HCT116 (cell line): Measurements from ENCODE around the gene PIP5K1A. TPM values are rescaled to one million over a fixed set of nuclear protein-coding genes. Genes with fewer than 3 reads are reported as not detected.

ENCODE experiments used
- ATAC-seq: fragments of 200-7000 bp; cut with Tn5 transposase; 2 replicates; pipeline ENCODE4 v1.9.1; 2020; ENCODE audit warnings: mild to moderate bottlenecking, moderate library complexity
- BruUV-seq: library from RNA; stranded (reverse); fragments of 400-500 nt; replicated peaks from 2 replicates; lab custom pipeline; 2021; lab: Mats Ljungman, UMichigan
- CTCF ChIA-PET: fragments of 300-600 bp; sonication (Branson Sonifier 250); formaldehyde crosslinking; loops from one replicate; lab custom pipeline; 2021; ENCODE audit warnings: antibody characterized with exemption; lab: Charles Lee
- POLR2A ChIA-PET: fragments of 300-600, 350-600 bp; sonication (Branson Sonifier 250); formaldehyde crosslinking; loops from one replicate; lab custom pipeline; 2021; ENCODE audit warnings: antibody characterized with exemption; lab: Charles Lee
- RAD21 ChIA-PET, 2 experiments: fragments of 300-600 bp; sonication (Branson Sonifier 250); formaldehyde crosslinking; loops; one replicate each; lab custom pipeline; 2023; ENCODE audit warnings: low total read pairs in 2 of 2; ENCODE audit not compliant: uncharacterized antibody in 2 of 2, unreplicated experiment in 2 of 2, low non-redundant PET in 1 of 2; lab: Charles Lee
- DNase-seq: peaks from one replicate; pipeline ENCODE4 v3.0.0-alpha.2; 2010; ENCODE audit warnings: low read depth, low spot score
- H2AFZ ChIP-seq: fragments of 200-600 bp; shearing (Covaris generic), sonication (generic); 2 replicates; pipeline ENCODE4 v1.6.1; 2017; ENCODE audit warnings: low read depth, mixed run types, mixed read lengths, antibody characterized with exemption, low read length; ENCODE audit not compliant: poor library complexity, severe bottlenecking
- H3K27ac ChIP-seq: 2 replicates; pipeline ENCODE4 v1.5.1; 2012; ENCODE audit warnings: low read depth, low read length
- H3K27me3 ChIP-seq: fragments of 200-600 bp; sonication (generic); 2 replicates; pipeline ENCODE4 v1.6.1; 2016; ENCODE audit warnings: mixed run types, low read length, mixed read lengths; ENCODE audit not compliant: insufficient read depth
- H3K36me3 ChIP-seq, 2 experiments: fragments of 200-500 bp in 1 of 2; fragments of 200-600 bp in 1 of 2; sonication (Bioruptor generic) in 1 of 2; sonication (generic) in 1 of 2; 2 replicates each; pipeline versions ENCODE4 v1.5.1 to v1.6.1; 2014 to 2016; ENCODE audit warnings: low read length in 2 of 2, inconsistent platforms in 1 of 2, mixed read lengths in 1 of 2, mixed run types in 1 of 2; ENCODE audit not compliant: insufficient read depth in 2 of 2, control insufficient read depth in 1 of 2
- H3K4me1 ChIP-seq, 2 experiments: fragments of 200-600 bp in 1 of 2; sonication (generic) in 1 of 2; 2 replicates each; pipeline versions ENCODE4 v1.5.1 to v1.6.1; 2012 to 2017; ENCODE audit warnings: low read length in 2 of 2, inconsistent platforms in 1 of 2, mild to moderate bottlenecking in 1 of 2, mixed read lengths in 1 of 2, mixed run types in 1 of 2, moderate library complexity in 1 of 2; ENCODE audit not compliant: insufficient read depth in 2 of 2, control insufficient read depth in 1 of 2
- H3K4me2 ChIP-seq: fragments of 200-600 bp; sonication (generic); 2 replicates; pipeline ENCODE4 v1.6.1; 2017; ENCODE audit warnings: mixed run types, low read length, mixed read lengths
- H3K4me3 ChIP-seq, 2 experiments: fragments of 200-600 bp in 1 of 2; sonication (generic) in 1 of 2; replicated peaks in 1 of 2; 2 replicates each; pipeline ENCODE4 v1.5.1; 2011 to 2016; ENCODE audit warnings: low read length in 2 of 2, control low read depth in 1 of 2, low read depth in 1 of 2, mild to moderate bottlenecking in 1 of 2, mixed read lengths in 1 of 2, mixed run types in 1 of 2
- H3K79me2 ChIP-seq: fragments of 200-600 bp; sonication (generic); 2 replicates; pipeline ENCODE4 v1.6.1; 2017; ENCODE audit warnings: mild to moderate bottlenecking, mixed run types, low read length, moderate library complexity, mixed read lengths; ENCODE audit not compliant: insufficient read depth
- H3K9ac ChIP-seq: fragments of 200-600 bp; sonication (generic); 2 replicates; pipeline ENCODE4 v1.6.1; 2016; ENCODE audit warnings: low read length, mixed read lengths
- H3K9me2 ChIP-seq: fragments of 200-600 bp; sonication (generic), shearing (Covaris generic); 2 replicates; pipeline ENCODE4 v1.6.1; 2017; ENCODE audit warnings: mixed run types, mild to moderate bottlenecking, moderate library complexity; ENCODE audit not compliant: insufficient read depth
- H3K9me3 ChIP-seq, 2 experiments: fragments of 200-500 bp in 1 of 2; fragments of 200-600 bp in 1 of 2; sonication (Bioruptor generic) in 1 of 2; sonication (generic) in 1 of 2; 2 replicates each; pipeline ENCODE4 v1.6.1; 2014 to 2017; ENCODE audit warnings: low read length in 2 of 2, mixed read lengths in 2 of 2, inconsistent platforms in 1 of 2, low read depth in 1 of 2, mild to moderate bottlenecking in 1 of 2, mixed run types in 1 of 2, moderate library complexity in 1 of 2; ENCODE audit not compliant: control insufficient read depth in 1 of 2, insufficient read depth in 1 of 2
- H4K20me1 ChIP-seq: fragments of 200-600 bp; sonication (generic), shearing (Covaris generic); 2 replicates; pipeline ENCODE4 v1.6.1; 2017; ENCODE audit warnings: mixed run types, mild to moderate bottlenecking, moderate library complexity; ENCODE audit not compliant: insufficient read depth
- CBX3 ChIP-seq: IDR thresholded peaks from 2 replicates; pipeline ENCODE4 v1.6.1; 2012; ENCODE audit warnings: low read depth
- EZH2 ChIP-seq: fragments of 200-600 bp; sonication (generic); IDR thresholded peaks from 2 replicates; pipeline ENCODE4 v1.6.1; 2017; ENCODE audit warnings: antibody characterized with exemption, mixed run types
- EZH2phosphoT487 ChIP-seq: fragments of 200-600 bp; IDR thresholded peaks from 2 replicates; pipeline ENCODE4 v1.6.1; 2018; ENCODE audit warnings: antibody characterized with exemption, borderline replicate concordance
- POLR2AphosphoS5 ChIP-seq: IDR thresholded peaks from 2 replicates; pipeline ENCODE4 v1.6.1; 2011; ENCODE audit warnings: mild to moderate bottlenecking, low read depth, low read length, moderate library complexity
- RAD21 ChIP-seq: IDR thresholded peaks from 2 replicates; pipeline ENCODE4 v1.6.1; 2012; ENCODE audit warnings: low read depth, mild to moderate bottlenecking
- intact Hi-C: fragments of 100-400 bp; cut with micrococcal nuclease; formaldehyde crosslinking; loops from 2 replicates; pipeline ENCODE4 v1.10.0; 2022
- total RNA-seq: library from RNA; stranded (reverse); gene quantifications from one replicate; pipeline ENCODE4 v1.2.1, GENCODE V29; 2021; ENCODE audit not compliant: unreplicated experiment
- TF ChIP-seq, protein P1 (sequence below): IDR thresholded peaks from 2 replicates; pipeline ENCODE4 v1.6.1; 2012

The PIP5K1A gene
- total RNA-seq, 1 experiment from 2014 or later, result 75.4 TPM

GRCh38 chr1:151289080-151289935 is 91.0 kb downstream of the PIP5K1A start (continued):
- TF ChIP-seq, protein P1, sequence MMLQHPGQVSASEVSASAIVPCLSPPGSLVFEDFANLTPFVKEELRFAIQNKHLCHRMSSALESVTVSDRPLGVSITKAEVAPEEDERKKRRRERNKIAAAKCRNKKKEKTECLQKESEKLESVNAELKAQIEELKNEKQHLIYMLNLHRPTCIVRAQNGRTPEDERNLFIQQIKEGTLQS, result no peak
- TF ChIP-seq EZH2 (no peak), CBX3 (no peak)

GRCh38 chr1:151289991-151290708 is 91.8 kb downstream of the PIP5K1A start:
- peaks cover 12 to 18% of the 10 kb centered on the region in 2 experiments; a peak in 3 of 4 replicates for H3K36me3 ChIP-seq
- no TSS peak for BruUV-seq
- TF ChIP-seq POLR2AphosphoS5 (peak; percentile 37), RAD21 (no peak), EZH2phosphoT487 (no peak)
- TF ChIP-seq, all 23 proteins: peak for 1
- Histone ChIP-seq H3K79me2 (no peaks in the 10 kb centered on the region; the same call in 1 of the 2 replicates), H3K27ac (no peak overlapping the region; the same call in 1 of the 2 replicates), H4K20me1 (no peaks in the 10 kb centered on the region), H3K4me1 (no peaks in the 10 kb centered on the region), H3K4me3 (no peak overlapping the region), H2AFZ (no peak overlapping the region), H3K9me2 (no peaks in the 10 kb centered on the region), H3K9ac (no peak overlapping the region), H3K9me3 (no peaks in the 10 kb centered on the region), H3K27me3 (no peaks in the 10 kb centered on the region), H3K4me2 (no peak overlapping the region)
- POLR2A ChIA-PET, result no interaction called here
- CTCF ChIA-PET, result no interaction called here
- DNase-seq, result no peak
- RAD21 ChIA-PET, result no interaction called here
- intact Hi-C loops, result no loop called here
- no peak for ATAC-seq
